ENCODE results near the gene RALA. TPM values are rescaled to one million over a fixed set of nuclear protein-coding genes. Genes with fewer than 3 reads are reported as not detected.
A peak's percentile ranks its signal among the peaks of the same experiment; 100 is the strongest.

Gene RALA
- total and polyA plus RNA-seq, 2 of the 13 experiments (the other 11 are each of a cell fraction or from before 2014, with no cell fraction given): 11.8 to 19.5 TPM

DNA sequence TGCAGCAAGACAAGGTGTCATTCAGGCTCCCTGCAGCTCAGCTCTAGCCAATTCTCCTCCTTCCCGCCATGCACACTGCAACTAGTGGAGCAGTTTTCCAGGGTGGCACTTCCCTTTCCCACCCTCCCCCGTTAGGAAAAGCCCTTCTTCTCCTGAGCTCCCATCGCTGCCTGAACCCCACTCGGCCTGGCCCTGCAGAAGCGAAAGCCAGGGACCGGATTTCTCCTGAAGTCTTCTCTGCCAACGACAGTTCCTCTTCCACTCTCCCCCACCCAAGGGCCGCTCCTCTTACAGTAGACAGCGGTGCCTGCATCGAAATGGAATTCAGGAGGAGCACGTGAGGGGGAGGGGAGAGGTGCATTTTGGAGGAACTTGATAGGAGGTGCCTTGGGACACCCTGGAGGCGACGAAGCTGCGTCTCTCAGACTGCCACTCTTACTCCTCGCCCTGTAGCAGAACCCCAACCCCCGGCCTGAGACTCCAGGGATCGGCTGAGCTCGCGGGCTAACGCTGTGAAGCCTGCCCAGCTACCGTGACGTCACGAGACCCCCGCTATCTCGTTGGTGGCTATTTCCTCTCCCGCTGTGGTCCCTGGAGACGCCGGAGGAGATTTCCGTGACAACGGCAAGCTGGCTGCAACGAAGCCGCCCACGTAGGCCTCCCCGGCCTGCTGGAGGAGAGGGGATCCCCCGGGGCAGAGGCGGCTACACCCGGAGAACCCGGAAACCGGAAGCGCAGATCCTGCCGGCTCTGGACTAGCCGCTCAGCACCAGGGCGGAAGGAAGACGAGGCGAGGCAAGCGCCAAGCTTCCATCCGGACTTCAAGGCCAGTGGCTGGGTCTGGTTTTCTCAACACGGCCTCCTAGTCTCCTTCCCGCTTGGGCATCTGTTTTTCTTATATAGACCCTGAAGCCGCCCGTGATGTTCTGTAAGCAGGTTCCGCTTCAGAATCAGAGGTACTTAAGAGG is 109.7 kb downstream of the RALA start (continued):
- TF ChIP-seq, protein P1, sequence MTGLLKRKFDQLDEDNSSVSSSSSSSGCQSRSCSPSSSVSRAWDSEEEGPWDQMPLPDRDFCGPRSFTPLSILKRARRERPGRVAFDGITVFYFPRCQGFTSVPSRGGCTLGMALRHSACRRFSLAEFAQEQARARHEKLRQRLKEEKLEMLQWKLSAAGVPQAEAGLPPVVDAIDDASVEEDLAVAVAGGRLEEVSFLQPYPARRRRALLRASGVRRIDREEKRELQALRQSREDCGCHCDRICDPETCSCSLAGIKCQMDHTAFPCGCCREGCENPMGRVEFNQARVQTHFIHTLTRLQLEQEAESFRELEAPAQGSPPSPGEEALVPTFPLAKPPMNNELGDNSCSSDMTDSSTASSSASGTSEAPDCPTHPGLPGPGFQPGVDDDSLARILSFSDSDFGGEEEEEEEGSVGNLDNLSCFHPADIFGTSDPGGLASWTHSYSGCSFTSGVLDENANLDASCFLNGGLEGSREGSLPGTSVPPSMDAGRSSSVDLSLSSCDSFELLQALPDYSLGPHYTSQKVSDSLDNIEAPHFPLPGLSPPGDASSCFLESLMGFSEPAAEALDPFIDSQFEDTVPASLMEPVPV (CRISPR knock-in tag; IDR thresholded peaks at IDR 0.05): no peak
- TF ChIP-seq NR2C2 (CRISPR knock-in tag; IDR thresholded peaks at IDR 0.05; ENCODE audit: borderline replicate concordance) (no peak), ARNT2 (CRISPR knock-in tag; IDR thresholded peaks at IDR 0.05; ENCODE audit: low read depth) (no peak), KMT2A (CRISPR knock-in tag; IDR thresholded peaks at IDR 0.05) (no peak), SAP130 (CRISPR knock-in tag; IDR thresholded peaks at IDR 0.05; ENCODE audit: low read depth) (peak; percentile 46), ZNF562 (CRISPR knock-in tag; IDR thresholded peaks at IDR 0.05; ENCODE audit: borderline replicate concordance) (no peak), HNRNPLL (IDR thresholded peaks at IDR 0.05; ENCODE audit: low read depth, low read length, poor library complexity, severe bottlenecking) (peak; percentile 27)
- TF ChIP-seq, protein P2, sequence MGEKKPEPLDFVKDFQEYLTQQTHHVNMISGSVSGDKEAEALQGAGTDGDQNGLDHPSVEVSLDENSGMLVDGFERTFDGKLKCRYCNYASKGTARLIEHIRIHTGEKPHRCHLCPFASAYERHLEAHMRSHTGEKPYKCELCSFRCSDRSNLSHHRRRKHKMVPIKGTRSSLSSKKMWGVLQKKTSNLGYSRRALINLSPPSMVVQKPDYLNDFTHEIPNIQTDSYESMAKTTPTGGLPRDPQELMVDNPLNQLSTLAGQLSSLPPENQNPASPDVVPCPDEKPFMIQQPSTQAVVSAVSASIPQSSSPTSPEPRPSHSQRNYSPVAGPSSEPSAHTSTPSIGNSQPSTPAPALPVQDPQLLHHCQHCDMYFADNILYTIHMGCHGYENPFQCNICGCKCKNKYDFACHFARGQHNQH (CRISPR knock-in tag; IDR thresholded peaks at IDR 0.05): peak; percentile 50; the same call in 1 of the 2 replicates
- TF ChIP-seq, protein P3, sequence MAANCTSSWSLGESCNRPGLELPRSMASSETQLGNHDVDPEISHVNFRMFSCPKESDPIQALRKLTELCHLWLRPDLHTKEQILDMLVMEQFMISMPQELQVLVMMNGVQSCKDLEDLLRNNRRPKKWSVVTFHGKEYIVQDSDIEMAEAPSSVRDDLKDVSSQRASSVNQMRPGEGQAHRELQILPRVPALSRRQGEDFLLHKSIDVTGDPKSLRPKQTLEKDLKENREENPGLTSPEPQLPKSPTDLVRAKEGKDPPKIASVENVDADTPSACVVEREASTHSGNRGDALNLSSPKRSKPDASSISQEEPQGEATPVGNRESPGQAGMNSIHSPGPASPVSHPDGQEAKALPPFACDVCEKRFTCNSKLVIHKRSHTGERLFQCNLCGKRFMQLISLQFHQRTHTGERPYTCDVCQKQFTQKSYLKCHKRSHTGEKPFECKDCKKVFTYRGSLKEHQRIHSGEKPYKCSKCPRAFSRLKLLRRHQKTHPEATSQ (CRISPR knock-in tag; IDR thresholded peaks at IDR 0.05; ENCODE audit: borderline replicate concordance): no peak
- TF ChIP-seq, protein P4, sequence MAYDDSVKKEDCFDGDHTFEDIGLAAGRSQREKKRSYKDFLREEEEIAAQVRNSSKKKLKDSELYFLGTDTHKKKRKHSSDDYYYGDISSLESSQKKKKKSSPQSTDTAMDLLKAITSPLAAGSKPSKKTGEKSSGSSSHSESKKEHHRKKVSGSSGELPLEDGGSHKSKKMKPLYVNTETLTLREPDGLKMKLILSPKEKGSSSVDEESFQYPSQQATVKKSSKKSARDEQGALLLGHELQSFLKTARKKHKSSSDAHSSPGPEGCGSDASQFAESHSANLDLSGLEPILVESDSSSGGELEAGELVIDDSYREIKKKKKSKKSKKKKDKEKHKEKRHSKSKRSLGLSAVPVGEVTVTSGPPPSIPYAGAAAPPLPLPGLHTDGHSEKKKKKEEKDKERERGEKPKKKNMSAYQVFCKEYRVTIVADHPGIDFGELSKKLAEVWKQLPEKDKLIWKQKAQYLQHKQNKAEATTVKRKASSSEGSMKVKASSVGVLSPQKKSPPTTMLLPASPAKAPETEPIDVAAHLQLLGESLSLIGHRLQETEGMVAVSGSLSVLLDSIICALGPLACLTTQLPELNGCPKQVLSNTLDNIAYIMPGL (CRISPR knock-in tag; IDR thresholded peaks at IDR 0.05; ENCODE audit: borderline replicate concordance in 1 of 2, low read depth in 1 of 2): no peak
- TF ChIP-seq, protein P5, sequence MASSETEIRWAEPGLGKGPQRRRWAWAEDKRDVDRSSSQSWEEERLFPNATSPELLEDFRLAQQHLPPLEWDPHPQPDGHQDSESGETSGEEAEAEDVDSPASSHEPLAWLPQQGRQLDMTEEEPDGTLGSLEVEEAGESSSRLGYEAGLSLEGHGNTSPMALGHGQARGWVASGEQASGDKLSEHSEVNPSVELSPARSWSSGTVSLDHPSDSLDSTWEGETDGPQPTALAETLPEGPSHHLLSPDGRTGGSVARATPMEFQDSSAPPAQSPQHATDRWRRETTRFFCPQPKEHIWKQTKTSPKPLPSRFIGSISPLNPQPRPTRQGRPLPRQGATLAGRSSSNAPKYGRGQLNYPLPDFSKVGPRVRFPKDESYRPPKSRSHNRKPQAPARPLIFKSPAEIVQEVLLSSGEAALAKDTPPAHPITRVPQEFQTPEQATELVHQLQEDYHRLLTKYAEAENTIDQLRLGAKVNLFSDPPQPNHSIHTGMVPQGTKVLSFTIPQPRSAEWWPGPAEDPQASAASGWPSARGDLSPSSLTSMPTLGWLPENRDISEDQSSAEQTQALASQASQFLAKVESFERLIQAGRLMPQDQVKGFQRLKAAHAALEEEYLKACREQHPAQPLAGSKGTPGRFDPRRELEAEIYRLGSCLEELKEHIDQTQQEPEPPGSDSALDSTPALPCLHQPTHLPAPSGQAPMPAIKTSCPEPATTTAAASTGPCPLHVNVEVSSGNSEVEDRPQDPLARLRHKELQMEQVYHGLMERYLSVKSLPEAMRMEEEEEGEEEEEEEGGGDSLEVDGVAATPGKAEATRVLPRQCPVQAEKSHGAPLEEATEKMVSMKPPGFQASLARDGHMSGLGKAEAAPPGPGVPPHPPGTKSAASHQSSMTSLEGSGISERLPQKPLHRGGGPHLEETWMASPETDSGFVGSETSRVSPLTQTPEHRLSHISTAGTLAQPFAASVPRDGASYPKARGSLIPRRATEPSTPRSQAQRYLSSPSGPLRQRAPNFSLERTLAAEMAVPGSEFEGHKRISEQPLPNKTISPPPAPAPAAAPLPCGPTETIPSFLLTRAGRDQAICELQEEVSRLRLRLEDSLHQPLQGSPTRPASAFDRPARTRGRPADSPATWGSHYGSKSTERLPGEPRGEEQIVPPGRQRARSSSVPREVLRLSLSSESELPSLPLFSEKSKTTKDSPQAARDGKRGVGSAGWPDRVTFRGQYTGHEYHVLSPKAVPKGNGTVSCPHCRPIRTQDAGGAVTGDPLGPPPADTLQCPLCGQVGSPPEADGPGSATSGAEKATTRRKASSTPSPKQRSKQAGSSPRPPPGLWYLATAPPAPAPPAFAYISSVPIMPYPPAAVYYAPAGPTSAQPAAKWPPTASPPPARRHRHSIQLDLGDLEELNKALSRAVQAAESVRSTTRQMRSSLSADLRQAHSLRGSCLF (CRISPR knock-in tag; IDR thresholded peaks at IDR 0.05; ENCODE audit: borderline replicate concordance): no peak
- TF ChIP-seq, protein P6, sequence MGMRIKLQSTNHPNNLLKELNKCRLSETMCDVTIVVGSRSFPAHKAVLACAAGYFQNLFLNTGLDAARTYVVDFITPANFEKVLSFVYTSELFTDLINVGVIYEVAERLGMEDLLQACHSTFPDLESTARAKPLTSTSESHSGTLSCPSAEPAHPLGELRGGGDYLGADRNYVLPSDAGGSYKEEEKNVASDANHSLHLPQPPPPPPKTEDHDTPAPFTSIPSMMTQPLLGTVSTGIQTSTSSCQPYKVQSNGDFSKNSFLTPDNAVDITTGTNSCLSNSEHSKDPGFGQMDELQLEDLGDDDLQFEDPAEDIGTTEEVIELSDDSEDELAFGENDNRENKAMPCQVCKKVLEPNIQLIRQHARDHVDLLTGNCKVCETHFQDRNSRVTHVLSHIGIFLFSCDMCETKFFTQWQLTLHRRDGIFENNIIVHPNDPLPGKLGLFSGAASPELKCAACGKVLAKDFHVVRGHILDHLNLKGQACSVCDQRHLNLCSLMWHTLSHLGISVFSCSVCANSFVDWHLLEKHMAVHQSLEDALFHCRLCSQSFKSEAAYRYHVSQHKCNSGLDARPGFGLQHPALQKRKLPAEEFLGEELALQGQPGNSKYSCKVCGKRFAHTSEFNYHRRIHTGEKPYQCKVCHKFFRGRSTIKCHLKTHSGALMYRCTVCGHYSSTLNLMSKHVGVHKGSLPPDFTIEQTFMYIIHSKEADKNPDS (CRISPR knock-in tag; IDR thresholded peaks at IDR 0.05): no peak
